GM19467 (cell line): ENCODE measurements around the gene NEMF.
"Not testable (repeated sequence)": the region's sequence is repeated elsewhere in the genome, so short reads cannot be mapped to it uniquely, and the experiment has no call there.

Experiments used
- ATAC-seq: cut with Tn5 transposase; IDR thresholded peaks from one replicate; pipeline ENCODE4 v1.9.1; 2021; ENCODE audit warnings: mild to moderate bottlenecking, moderate library complexity; ENCODE audit not compliant: unreplicated experiment

Gene NEMF

DNA sequence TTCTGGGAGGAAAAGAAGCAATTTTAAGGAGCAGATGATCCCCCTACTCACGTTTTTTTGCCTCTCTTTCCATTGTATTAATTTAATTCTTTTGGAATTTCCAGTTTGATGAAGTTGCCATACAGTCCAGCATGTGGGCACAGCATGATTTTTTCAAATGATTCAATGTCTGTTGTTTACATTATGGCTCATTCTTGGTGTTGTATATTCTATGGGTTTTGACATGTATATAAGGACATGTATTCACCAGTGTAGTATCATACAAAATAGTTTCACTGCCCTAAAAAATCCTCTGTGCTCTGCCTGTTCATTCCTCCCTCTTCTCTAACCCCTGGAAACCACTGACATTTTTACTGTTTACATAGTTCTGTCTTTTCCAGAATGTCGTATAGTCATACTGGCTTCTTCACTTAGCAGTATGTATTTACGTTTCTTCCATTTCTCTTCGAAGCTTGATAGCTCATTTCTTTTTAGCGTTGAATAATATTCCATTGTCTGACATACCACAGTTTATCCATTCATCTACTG, 98.0 kb downstream of the NEMF start:
- no peak for ATAC-seq

DNA sequence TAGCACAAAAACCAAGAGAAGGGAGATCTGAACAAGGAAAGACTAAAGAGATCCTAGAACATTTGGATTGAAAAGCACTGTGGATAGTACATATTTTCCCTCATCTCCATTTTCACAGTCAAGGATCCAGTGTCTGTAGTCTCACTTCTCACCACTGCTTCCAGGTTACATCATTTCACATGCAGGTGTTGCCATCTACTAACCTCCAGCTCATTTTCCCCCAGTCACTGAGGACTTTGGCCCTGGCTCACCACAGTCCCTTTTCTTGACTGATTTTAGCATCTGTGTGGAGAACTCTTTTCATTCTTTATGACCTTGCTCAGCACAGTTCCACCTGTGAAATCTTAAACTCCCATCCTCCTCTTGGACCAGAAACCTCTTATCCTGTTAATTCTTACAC, 106.1 kb downstream of the NEMF start:
- ATAC-seq, result not testable (repeated sequence)

- no peak for ATAC-seq
These were observed 107.4 kb downstream of the NEMF start for GRCh38 chr14:49745191-49745590.

DNA sequence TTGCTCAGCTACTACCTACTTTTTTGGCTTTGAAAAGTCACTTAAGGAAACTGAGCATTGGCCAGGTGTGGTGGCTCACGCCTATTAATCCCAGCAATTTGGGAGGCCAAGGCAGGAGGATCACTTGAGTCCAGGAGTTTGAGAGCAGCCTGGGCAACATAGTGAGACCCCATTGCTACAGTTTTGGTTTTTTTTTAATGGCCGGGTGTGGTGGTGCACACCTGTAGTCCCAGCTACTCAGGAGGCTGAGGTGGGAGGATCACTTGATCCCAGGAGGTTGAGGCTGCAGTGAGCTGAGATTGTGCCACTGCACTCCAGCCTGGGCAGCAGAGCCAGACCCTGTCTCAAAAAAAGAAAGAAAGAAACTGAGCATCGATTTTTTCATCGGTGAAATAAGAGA, 116.9 kb downstream of the NEMF start:
- not testable (repeated sequence) for ATAC-seq

GRCh38 chr14:49733836-49734235, 118.8 kb downstream of the NEMF start:
- ATAC-seq, result no peak

DNA sequence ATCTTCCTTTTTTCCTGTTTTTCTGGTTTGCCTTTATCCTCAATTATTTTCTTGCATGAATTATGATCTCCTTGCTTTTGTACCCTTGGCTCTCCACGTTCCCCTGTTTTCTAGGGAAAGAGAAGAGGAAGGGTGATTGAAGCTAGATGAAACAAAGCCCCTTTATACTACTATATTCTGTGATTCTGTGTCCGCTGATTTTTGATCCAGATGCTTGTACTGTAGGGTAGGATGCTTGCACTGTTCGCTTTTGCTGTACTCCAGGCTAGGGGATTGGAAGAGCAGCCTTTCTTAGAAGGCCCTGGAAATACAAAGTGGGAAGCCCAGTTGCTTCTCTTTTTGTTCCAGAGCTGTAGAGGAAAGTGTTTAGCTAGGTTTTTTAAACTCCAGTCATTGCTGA, 119.7 kb downstream of the NEMF start:
- ATAC-seq, result no peak
